Caco-2 (cell line): Measurements from ENCODE around the gene BPIFB4. TPM values are rescaled to one million over a fixed set of nuclear protein-coding genes. Genes with fewer than 3 reads are reported as not detected.

Experiments
- BruUV-seq: library from RNA; stranded (reverse); fragments of 400-500 nt; replicated peaks from 2 replicates; lab custom pipeline; 2021; lab: Mats Ljungman, UMichigan
- CTCF ChIA-PET: fragments of 300-600 bp; sonication (Branson Sonifier 250); formaldehyde crosslinking; loops from one replicate; lab custom pipeline; 2022; ENCODE audit warnings: antibody characterized with exemption; lab: Charles Lee
- POLR2A ChIA-PET: fragments of 300-600 bp; sonication (Branson Sonifier 250); formaldehyde crosslinking; loops from one replicate; lab custom pipeline; 2022; ENCODE audit warnings: antibody characterized with exemption; lab: Charles Lee
- DNase-seq, 2 experiments: peaks; one replicate each; pipeline versions ENCODE4 v3.0.0 to v3.0.0-alpha.2; 2020 to 2022
- H3K27me3 ChIP-seq: replicated peaks from 2 replicates; pipeline ENCODE4 v1.6.0; 2011; ENCODE audit warnings: low read length; ENCODE audit not compliant: control insufficient read depth, insufficient read depth
- H3K36me3 ChIP-seq: 2 replicates; pipeline ENCODE4 v1.5.1; 2011; ENCODE audit warnings: low read length; ENCODE audit not compliant: control insufficient read depth, insufficient read depth
- H3K4me1 ChIP-seq: fragments of 250-450 bp; sonication (Bioruptor Pico); 2 replicates; pipeline ENCODE4 v1.5.1; 2020; ENCODE audit warnings: mild to moderate bottlenecking
- H3K4me3 ChIP-seq: 2 replicates; pipeline ENCODE4 v1.5.1; 2011; ENCODE audit warnings: low read depth, mild to moderate bottlenecking, control low read depth, low read length
- H3K9me3 ChIP-seq: fragments of 250-450 bp; sonication (Bioruptor Pico); 2 replicates; pipeline ENCODE4 v1.5.1; 2020; ENCODE audit warnings: mild to moderate bottlenecking, moderate library complexity
- H3K27ac Mint-ChIP-seq: one replicate; pipeline ENCODE4 v1.8.0; 2022; ENCODE audit warnings: mixed read lengths; ENCODE audit not compliant: unreplicated experiment
- H3K27me3 Mint-ChIP-seq: one replicate; pipeline ENCODE4 v1.8.0; 2022; ENCODE audit warnings: mixed read lengths; ENCODE audit not compliant: insufficient read depth, unreplicated experiment
- H3K36me3 Mint-ChIP-seq: one replicate; pipeline ENCODE4 v1.8.0; 2022; ENCODE audit warnings: mild to moderate bottlenecking, mixed read lengths; ENCODE audit not compliant: insufficient read depth, unreplicated experiment
- H3K4me1 Mint-ChIP-seq: one replicate; pipeline ENCODE4 v1.8.0; 2022; ENCODE audit warnings: low read depth, mixed read lengths; ENCODE audit not compliant: unreplicated experiment
- H3K4me3 Mint-ChIP-seq: one replicate; pipeline ENCODE4 v1.8.0; 2022; ENCODE audit warnings: mild to moderate bottlenecking, moderate library complexity, mixed read lengths; ENCODE audit not compliant: unreplicated experiment
- H3K9me3 Mint-ChIP-seq: one replicate; pipeline ENCODE4 v1.8.0; 2022; ENCODE audit warnings: mixed read lengths; ENCODE audit not compliant: unreplicated experiment
- intact Hi-C: fragments of 100-400 bp; cut with micrococcal nuclease; formaldehyde crosslinking; loops from one replicate; pipeline ENCODE4 v1.10.0; 2022; ENCODE audit not compliant: unreplicated experiment
- total RNA-seq: library from RNA; stranded (reverse); gene quantifications from 2 replicates; pipeline ENCODE4 v1.2.3, GENCODE V29; 2022
- TF ChIP-seq, protein P1 (sequence below), 2 experiments: fragments of 200-600 bp in 1 of 2; IDR thresholded peaks; 1 replicate in 1 of 2; 2 replicates in 1 of 2; pipeline versions ENCODE4 v1.5.1 to v1.8.0; 2011 to 2022; ENCODE audit warnings: antibody characterized with exemption in 1 of 2, control low read depth in 1 of 2, inconsistent platforms in 1 of 2, low read depth in 1 of 2, low read length in 1 of 2, mild to moderate bottlenecking in 1 of 2, moderate library complexity in 1 of 2; ENCODE audit not compliant: insufficient read depth in 1 of 2, severe bottlenecking in 1 of 2, unreplicated experiment in 1 of 2

The BPIFB4 gene
- total RNA-seq, 1 experiment from 2014 or later, result not detected

DNA sequence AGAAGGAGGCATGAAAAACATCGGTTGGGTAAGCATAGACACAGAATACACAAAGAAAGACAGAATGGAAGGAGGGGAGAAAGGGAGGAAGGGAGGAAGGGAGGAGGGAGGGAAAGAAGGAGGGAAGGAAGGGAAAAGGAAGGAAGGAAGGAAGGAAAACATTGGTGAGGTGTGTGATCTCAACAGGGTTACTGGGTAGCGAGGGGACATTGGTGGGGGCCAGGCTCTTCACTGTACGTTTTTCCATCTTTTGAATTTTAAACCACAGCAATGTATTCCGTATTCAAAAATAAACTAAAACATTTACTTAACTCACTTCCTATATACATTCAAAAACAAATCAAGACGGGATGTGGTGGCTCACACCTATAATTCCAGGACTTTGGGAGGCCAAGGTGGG lies 67.9 kb downstream of the BPIFB4 start:
- Mint-ChIP-seq H3K27ac (no peak overlapping the region), H3K27me3 (peaks cover 20% of the 10 kb centered on the region), H3K36me3 (no peaks in the 10 kb centered on the region), H3K4me1 (no peaks in the 10 kb centered on the region), H3K4me3 (no peak overlapping the region), H3K9me3 (peaks cover 9% of the 10 kb centered on the region)
- POLR2A ChIA-PET, result no interaction called here
- BruUV-seq, result no TSS peak
- Histone ChIP-seq H3K9me3 (peaks cover 10% of the 10 kb centered on the region), H3K36me3 (no peaks in the 10 kb centered on the region), H3K4me3 (no peak overlapping the region), H3K4me1 (no peaks in the 10 kb centered on the region), H3K27me3 (0 out of 2 replicates have a peak, but pooled peaks cover 1% of the 10 kb centered on the region)
- CTCF ChIA-PET, result no interaction called here
- TF ChIP-seq, protein P1, sequence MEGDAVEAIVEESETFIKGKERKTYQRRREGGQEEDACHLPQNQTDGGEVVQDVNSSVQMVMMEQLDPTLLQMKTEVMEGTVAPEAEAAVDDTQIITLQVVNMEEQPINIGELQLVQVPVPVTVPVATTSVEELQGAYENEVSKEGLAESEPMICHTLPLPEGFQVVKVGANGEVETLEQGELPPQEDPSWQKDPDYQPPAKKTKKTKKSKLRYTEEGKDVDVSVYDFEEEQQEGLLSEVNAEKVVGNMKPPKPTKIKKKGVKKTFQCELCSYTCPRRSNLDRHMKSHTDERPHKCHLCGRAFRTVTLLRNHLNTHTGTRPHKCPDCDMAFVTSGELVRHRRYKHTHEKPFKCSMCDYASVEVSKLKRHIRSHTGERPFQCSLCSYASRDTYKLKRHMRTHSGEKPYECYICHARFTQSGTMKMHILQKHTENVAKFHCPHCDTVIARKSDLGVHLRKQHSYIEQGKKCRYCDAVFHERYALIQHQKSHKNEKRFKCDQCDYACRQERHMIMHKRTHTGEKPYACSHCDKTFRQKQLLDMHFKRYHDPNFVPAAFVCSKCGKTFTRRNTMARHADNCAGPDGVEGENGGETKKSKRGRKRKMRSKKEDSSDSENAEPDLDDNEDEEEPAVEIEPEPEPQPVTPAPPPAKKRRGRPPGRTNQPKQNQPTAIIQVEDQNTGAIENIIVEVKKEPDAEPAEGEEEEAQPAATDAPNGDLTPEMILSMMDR (IDR thresholded peaks at IDR 0.05; ENCODE audit: insufficient read depth in 1 of 2, low read depth in 1 of 2, low read length in 1 of 2, severe bottlenecking in 1 of 2, unreplicated experiment in 1 of 2), result no peak
- DNase-seq, result no peak
- intact Hi-C loops, result no loop called here

- peaks cover 18% of the 10 kb centered on the region for H3K27me3 Mint-ChIP-seq
- no peak overlapping the region for H3K27ac Mint-ChIP-seq
- intact Hi-C loops, result no loop called here
- no TSS peak for BruUV-seq
- H3K27me3 ChIP-seq, result peaks cover 2% of the 10 kb centered on the region; the same call in 1 of the 2 replicates
- H3K9me3 ChIP-seq, result peaks cover 8% of the 10 kb centered on the region
- H3K4me3 ChIP-seq, result no peak overlapping the region
- POLR2A ChIA-PET, result no interaction called here
- H3K4me1 Mint-ChIP-seq, result no peaks in the 10 kb centered on the region
- no peaks in the 10 kb centered on the region for H3K4me1 ChIP-seq
- TF ChIP-seq, protein P1 (IDR thresholded peaks at IDR 0.05; ENCODE audit: insufficient read depth in 1 of 2, low read depth in 1 of 2, low read length in 1 of 2, severe bottlenecking in 1 of 2, unreplicated experiment in 1 of 2), result no peak
- H3K36me3 Mint-ChIP-seq, result no peaks in the 10 kb centered on the region
- H3K4me3 Mint-ChIP-seq, result no peak overlapping the region
- no peak for DNase-seq
- CTCF ChIA-PET, result no interaction called here
- peaks cover 9% of the 10 kb centered on the region for H3K9me3 Mint-ChIP-seq
- no peaks in the 10 kb centered on the region for H3K36me3 ChIP-seq
Measured at GRCh38 chr20:33148040-33148439, 68.6 kb downstream of the BPIFB4 start.

- TF ChIP-seq, protein P1 (IDR thresholded peaks at IDR 0.05; ENCODE audit: insufficient read depth in 1 of 2, low read depth in 1 of 2, low read length in 1 of 2, severe bottlenecking in 1 of 2, unreplicated experiment in 1 of 2), result no peak
- H3K27me3 Mint-ChIP-seq, result peaks cover 17% of the 10 kb centered on the region
- intact Hi-C loops, result no loop called here
- H3K9me3 ChIP-seq, result no peaks in the 10 kb centered on the region
- ChIA-PET CTCF (interaction anchor here (0.5 kb wide), 1 partner anchor 78 kb away, joined by 8 read pairs; no protein-coding TSS in a partner anchor), POLR2A (interaction anchor here (0.6 kb wide), 1 partner anchor 33 kb away, joined by 12 read pairs; no protein-coding TSS in a partner anchor)
- no peak overlapping the region for H3K4me3 ChIP-seq
- no peak for DNase-seq
- no peaks in the 10 kb centered on the region for H3K36me3 ChIP-seq
- no peaks in the 10 kb centered on the region for H3K4me1 ChIP-seq
- peaks cover 2% of the 10 kb centered on the region for H3K27me3 ChIP-seq
- no peak overlapping the region for H3K4me3 Mint-ChIP-seq
- no TSS peak for BruUV-seq
- no peak overlapping the region for H3K27ac Mint-ChIP-seq
- no peaks in the 10 kb centered on the region for H3K4me1 Mint-ChIP-seq
- H3K9me3 Mint-ChIP-seq, result no peaks in the 10 kb centered on the region
- H3K36me3 Mint-ChIP-seq, result no peaks in the 10 kb centered on the region
Measured at GRCh38 chr20:33154252-33154651, 74.8 kb downstream of the BPIFB4 start.
